Thyroid gland (tissue), 4 donors: ENCODE measurements around the gene RPL18.

Experiments used
- POLR2A ChIP-seq, 2 donors: fragments of 450-650 bp; IDR thresholded peaks; one replicate each; pipeline ENCODE4 v1.6.1; 2017; ENCODE audit warnings: antibody characterized with exemption in 2 of 2, mild to moderate bottlenecking in 2 of 2, moderate library complexity in 1 of 2
- TF ChIP-seq, protein P1 (sequence below), 6 experiments: fragments of 200-600 bp in 3 of 6; fragments of 450-650 bp in 3 of 6; sonication (generic) in 3 of 6; IDR thresholded peaks; one replicate each; pipeline ENCODE4 v1.5.1; 2016 to 2019; ENCODE audit warnings: antibody characterized with exemption in 6 of 6, mild to moderate bottlenecking in 2 of 6, inconsistent platforms in 1 of 6, moderate library complexity in 1 of 6

DNA sequence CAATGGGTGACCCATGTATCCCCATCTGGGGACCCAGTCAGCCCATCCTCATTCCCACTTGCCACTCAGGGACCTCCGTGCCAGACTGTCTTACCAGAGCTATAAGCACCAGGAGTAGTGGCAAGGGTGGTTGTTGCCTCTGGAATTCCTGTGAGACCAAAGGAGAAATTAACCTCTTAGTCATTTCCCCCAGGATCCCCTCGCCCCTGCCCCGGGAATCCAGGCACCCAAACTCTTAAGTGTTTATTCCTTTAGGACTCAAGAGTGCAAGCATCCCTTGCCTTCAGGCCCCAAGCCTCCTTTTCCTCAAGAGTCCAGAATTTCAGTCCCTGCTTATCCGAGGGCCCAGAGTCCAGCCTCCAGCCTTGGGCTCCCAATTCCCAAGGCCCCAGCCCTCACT lies 44.7 kb upstream of the RPL18 start:
- TF ChIP-seq, protein P1, sequence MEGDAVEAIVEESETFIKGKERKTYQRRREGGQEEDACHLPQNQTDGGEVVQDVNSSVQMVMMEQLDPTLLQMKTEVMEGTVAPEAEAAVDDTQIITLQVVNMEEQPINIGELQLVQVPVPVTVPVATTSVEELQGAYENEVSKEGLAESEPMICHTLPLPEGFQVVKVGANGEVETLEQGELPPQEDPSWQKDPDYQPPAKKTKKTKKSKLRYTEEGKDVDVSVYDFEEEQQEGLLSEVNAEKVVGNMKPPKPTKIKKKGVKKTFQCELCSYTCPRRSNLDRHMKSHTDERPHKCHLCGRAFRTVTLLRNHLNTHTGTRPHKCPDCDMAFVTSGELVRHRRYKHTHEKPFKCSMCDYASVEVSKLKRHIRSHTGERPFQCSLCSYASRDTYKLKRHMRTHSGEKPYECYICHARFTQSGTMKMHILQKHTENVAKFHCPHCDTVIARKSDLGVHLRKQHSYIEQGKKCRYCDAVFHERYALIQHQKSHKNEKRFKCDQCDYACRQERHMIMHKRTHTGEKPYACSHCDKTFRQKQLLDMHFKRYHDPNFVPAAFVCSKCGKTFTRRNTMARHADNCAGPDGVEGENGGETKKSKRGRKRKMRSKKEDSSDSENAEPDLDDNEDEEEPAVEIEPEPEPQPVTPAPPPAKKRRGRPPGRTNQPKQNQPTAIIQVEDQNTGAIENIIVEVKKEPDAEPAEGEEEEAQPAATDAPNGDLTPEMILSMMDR (IDR thresholded peaks at IDR 0.05): no peak
- TF ChIP-seq POLR2A (IDR thresholded peaks at IDR 0.05): no peak
